RPMI7951 (cell line): ENCODE measurements around the gene FYB1. TPM values are rescaled to one million over a fixed set of nuclear protein-coding genes. Genes with fewer than 3 reads are reported as not detected.

Experiments used
- DNase-seq: peaks from one replicate; pipeline ENCODE4 v3.0.0-alpha.2; 2012; ENCODE audit warnings: low read depth
- total RNA-seq: library from RNA; depleted of rRNA; stranded (reverse); fragments of >200 nt; shearing (Covaris generic); gene quantifications from 2 replicates; pipeline ENCODE4 v1.2.3, GENCODE V29; 2014

The FYB1 gene
- total RNA-seq, 1 experiment from 2014 or later = 0.60 TPM

DNA sequence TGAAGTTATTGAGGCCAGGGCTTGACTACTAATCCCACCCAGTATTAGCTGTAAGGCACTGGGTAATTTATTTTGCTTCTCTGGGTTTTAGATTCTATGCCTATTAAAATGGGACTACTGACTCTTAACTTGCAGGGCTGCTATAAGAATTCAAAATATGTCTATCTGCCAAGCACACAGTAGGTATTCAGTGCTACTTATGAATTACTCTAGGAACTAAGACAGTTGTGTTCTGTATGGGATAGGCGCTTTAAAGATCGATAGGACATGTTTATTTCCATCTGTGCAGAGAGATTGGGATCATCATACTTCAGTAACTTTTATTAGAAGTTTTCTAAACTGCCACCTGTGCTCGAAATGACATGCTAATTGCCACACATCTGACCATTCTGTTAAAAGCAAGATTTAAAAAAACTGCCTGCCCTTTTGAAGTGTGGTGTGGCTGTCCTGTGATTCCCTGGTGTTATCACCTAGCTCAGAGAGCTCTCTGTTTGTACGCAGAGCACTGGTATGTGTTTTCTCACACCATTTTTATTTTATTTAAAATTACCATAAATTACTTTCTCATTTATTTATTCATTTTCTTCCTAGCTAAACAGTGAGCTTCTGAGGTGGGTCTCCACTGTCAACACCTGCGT, 58.7 kb downstream of the FYB1 start:
- no peak for DNase-seq

DNA sequence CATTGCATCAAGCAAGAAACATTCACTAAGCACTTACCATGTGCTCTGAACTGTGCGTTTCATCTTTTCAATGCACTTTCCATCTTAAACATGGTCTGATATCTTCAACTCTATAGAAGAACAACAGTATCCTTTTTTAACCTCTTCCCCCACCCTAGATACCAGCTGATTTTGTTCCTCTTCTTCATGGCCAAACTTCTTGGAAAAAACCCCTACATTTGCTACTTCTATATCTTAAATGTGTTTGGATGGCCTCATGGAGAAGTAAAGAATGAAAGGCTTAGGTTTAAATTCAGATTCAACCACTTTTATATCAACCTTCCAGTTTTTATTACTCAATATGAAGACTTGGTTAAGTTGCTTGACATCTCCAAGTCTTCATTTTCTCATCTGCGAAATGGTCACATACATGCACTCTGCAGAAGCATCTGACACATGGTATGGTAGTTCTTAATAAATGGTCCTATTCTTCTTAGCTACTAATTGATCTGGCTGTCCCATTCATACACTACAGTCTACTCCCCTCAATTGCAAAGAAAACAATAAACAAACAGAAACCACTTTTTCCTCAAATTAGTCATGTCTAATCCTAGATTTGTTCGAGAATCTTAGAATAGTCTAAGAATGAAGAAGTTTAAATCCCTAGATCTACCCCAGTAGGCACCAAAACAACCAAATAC, 59.4 kb downstream of the FYB1 start:
- no peak for DNase-seq

GRCh38 chr5:39158786-39159185, 60.6 kb downstream of the FYB1 start:
- no peak for DNase-seq

DNA sequence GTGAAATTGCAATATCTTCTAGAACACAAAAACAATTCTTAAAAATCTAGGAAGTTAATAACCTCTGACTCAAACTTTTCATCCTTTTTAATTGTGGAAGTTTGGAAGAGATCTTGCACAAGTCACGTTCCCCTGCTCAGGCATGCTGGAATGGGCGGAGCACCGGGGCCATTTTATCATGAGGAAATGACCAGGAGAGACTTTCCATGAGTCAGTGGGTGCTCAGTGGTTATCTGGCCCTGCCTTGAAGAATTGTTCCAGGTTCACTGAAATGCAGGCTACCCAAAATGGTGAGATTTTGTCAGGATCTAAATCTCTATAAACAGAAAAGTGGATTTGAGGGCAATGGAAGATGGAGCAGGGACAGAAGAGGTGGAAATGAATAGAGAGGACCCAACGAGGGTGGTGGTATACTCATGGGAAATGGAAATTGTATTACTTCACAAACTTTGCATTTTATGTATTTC, 61.2 kb downstream of the FYB1 start:
- DNase-seq = peak; percentile 15

GRCh38 chr5:39157701-39158100, 61.7 kb downstream of the FYB1 start:
- no peak for DNase-seq

- DNase-seq = no peak
These were observed 63.3 kb downstream of the FYB1 start for GRCh38 chr5:39156082-39156481.

GRCh38 chr5:39151745-39152144, 67.6 kb downstream of the FYB1 start:
- no peak for DNase-seq

DNA sequence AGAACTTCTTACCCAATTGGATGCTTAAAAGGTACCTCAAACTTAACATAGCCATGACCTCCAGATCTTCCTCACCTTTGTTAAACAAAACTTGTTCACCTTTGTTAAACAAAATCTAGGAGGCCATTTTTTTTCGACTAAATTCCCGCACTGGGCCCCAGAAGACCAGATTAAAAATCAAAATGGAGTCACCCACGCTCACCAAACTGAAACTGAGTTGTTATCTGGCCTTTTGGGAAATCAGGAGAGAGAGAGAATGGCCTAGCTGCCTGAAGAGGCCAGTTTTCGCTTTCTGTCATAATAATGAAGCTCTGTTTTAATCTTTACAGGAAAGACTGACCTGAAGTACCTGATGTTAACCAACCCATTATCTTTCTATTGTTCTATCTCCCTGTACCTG, 69.4 kb downstream of the FYB1 start:
- DNase-seq = no peak

GRCh38 chr5:39148983-39149534, 70.3 kb downstream of the FYB1 start:
- DNase-seq = peak; percentile 13

DNA sequence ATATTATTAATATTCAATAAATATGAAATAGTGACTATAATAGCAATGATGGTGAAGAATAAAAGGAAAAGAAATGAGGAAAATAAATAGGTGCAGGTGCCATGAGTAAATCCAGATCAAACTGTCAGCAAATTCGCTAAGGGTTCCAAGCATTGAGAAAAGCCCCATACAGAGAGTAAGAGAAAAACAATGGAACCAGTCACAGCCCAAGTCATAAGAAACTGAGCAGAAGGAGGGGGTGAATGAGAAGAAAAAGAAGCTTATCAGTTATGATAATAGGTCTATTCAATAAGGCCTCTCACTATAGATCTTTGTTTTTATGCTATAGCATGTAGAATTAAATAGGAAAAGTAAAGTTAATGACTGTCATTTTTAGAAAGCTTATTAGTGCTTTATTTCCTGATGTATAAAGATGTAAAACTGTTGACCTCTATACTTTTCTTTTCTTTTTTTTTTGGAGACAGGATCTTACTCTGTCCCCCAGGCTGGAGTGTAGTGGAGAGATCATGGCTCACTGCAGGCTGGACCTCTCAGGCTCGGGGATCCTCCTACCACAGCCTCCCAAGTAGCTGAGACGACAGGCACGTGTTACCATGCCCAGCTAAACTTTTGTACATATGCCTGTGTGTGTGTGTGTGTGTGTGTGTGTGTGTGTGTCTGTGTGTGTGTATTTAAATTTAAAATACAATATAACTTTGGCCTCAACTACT, 72.4 kb downstream of the FYB1 start:
- no peak for DNase-seq

- DNase-seq = no peak
These were observed 76.1 kb downstream of the FYB1 start for GRCh38 chr5:39143151-39143860.

GRCh38 chr5:39140558-39141168, 78.7 kb downstream of the FYB1 start:
- DNase-seq = no peak

- DNase-seq = peak; percentile 16
These were observed 80.5 kb downstream of the FYB1 start for GRCh38 chr5:39138892-39139291.

DNA sequence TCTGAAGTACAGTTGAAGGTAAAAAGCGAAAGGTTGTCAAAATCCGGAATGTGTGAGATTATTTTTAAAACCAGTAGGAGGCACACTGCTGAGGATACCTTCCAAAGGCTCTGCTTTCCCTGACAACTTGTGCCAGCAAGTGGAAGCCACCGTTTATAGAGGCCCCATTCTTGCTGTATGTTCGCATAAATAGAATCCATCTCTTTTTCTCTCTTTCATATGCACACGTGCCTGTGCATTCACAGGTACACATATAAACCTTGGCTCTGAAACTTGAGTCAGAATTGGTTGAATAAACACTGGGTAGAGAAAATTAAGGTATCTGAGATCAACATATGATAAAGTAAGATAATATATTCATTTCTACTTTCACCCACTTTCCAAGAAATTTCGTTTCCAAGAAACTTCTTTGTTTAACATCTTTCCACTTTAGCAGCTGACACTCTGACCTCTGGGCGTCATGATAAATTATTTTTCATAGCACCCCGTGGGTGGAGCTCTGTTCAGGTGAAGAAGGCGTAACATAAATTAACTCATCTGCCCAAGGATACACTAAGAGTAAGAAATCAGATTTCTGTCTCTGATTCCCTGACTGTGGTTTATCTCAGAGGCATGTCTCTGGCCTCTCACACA, 81.4 kb downstream of the FYB1 start:
- DNase-seq = no peak

GRCh38 chr5:39137391-39137790, 82.0 kb downstream of the FYB1 start:
- DNase-seq = no peak

- DNase-seq = no peak
These were observed 86.6 kb downstream of the FYB1 start for GRCh38 chr5:39132792-39133191.

DNA sequence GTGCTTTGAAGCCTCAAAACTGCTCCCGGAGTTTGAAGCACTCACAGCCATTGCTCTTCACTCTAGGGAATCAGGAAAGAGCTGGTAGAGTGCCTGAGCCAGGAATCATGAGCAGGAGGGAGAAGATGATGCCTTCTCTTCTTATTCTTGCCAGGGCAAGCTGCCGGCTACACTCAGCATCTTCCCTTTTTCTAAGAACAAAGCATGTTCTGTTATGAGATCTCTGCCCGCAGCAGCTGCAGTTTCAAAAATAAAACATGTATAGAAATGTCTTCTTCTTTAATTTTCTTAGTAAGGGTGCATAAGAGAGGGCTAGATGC, 87.3 kb downstream of the FYB1 start:
- DNase-seq = no peak

DNA sequence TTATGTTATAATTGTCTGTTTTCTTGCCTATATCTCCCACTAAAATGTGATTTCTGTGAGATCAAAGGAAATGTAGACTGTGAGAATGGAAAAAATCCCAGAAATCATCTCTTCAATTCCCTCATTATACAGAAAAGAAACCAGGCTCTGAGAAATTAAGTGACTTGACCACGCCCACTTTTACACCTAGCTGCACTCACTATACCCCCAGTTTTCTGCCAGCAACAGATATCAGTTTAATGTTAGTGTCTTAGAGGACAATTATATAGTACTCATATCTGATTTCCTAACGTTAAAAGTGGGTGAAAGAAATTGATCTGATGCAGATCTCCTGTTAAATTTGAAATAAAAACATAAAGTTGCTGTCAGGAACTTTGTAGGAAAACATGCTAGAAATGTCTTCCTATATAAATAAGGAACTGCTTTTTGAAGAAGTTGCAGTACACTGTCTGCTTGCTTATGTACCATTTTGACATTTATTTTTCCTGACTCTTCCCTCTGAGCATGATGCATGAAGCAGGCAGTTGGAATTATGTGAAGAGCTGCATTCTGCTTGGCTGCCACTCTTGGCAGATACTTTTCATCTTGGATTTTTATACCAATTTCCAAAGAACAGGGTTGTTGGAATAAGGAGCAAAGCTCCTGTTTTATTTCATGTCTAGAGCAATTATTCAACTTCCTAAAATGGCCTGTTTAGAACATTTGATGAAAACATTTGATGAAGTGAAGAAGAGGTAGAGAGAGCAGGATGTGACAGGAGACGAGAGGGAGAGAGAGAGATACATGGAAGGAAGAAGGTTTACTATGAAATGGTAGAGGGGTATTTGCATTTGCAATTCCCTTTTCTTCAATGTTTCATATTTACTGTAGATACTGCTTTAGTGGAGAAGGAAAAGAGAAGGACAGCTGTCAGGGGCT, 87.9 kb downstream of the FYB1 start:
- no peak for DNase-seq

- DNase-seq = no peak
These were observed 88.6 kb downstream of the FYB1 start for GRCh38 chr5:39130716-39131115.

DNA sequence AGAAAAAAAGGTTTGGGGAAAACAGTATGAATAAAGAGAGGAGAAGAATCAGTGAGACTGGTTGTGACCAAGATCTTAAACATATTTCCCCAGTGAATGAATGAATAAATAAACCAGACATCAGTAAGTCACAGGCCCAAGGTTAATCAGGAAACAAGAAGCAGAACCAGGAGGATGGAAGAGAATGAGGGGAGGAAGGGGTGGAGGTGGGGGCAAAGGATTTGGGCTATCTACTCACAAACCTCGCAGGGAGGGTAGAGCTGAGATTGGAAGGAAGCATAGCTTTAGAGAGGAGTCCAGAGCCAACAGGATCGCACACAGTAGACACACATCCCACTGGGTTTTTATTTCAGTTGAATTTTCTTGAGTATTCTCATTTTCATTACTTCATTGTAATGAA, 97.4 kb downstream of the FYB1 start:
- DNase-seq = no peak
